ENCODE results near the gene TMEM220. TPM values are rescaled to one million over a fixed set of nuclear protein-coding genes. Genes with fewer than 3 reads are reported as not detected.

The TMEM220 gene
- total RNA-seq, 4 donors from 2014 or later: 4.5 to 12.1 (median 9.4) TPM

DNA sequence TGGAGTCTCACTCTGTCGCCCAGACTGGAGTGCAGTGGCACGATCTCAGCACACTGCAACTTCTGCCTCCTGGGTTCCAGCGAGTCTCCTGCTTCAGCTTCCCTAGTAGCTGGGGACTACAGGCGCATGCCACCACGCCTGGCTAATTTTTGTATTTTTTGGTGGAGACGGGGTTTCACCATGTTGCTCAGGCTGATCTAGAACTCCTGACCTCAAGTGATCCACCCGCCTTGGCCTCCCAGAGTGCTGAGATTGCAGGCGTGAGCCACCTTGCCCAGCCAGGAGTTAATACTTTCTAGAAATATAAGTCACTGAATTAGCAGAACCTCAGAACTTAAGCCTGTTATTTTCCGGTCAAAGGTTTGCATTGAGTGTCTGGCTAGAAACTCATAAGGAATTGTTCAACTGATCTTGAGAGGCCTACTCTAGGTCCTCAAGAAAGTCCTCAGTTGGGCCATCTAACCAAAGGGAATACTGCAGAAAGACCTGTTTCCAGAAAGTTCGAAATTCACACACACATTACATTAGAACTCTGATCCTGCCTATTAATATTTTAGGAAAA lies 1.4 kb downstream of the TMEM220 start:
- H3K27ac ChIP-seq: no peak overlapping the region
- DNase-seq (ENCODE audit: low spot score in 2 of 2): no peak
- H3K4me1 ChIP-seq: peaks cover 13% of the 10 kb centered on the region
- no peaks in the 10 kb centered on the region for H3K27me3 ChIP-seq
- WGBS: 93% methylated on average over 10 of the region's 10 CpGs
- peaks cover 22% of the 10 kb centered on the region for H3K36me3 ChIP-seq
- no peak overlapping the region for H3K4me3 ChIP-seq
- no peaks in the 10 kb centered on the region for H3K9me3 ChIP-seq
- TF ChIP-seq POLR2AphosphoS5 (IDR thresholded peaks at IDR 0.05) (no peak), POLR2A (IDR thresholded peaks at IDR 0.05) (no peak), EP300 (IDR thresholded peaks at IDR 0.05) (no peak)
- TF ChIP-seq, protein P1, sequence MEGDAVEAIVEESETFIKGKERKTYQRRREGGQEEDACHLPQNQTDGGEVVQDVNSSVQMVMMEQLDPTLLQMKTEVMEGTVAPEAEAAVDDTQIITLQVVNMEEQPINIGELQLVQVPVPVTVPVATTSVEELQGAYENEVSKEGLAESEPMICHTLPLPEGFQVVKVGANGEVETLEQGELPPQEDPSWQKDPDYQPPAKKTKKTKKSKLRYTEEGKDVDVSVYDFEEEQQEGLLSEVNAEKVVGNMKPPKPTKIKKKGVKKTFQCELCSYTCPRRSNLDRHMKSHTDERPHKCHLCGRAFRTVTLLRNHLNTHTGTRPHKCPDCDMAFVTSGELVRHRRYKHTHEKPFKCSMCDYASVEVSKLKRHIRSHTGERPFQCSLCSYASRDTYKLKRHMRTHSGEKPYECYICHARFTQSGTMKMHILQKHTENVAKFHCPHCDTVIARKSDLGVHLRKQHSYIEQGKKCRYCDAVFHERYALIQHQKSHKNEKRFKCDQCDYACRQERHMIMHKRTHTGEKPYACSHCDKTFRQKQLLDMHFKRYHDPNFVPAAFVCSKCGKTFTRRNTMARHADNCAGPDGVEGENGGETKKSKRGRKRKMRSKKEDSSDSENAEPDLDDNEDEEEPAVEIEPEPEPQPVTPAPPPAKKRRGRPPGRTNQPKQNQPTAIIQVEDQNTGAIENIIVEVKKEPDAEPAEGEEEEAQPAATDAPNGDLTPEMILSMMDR (IDR thresholded peaks at IDR 0.05): no peak

DNA sequence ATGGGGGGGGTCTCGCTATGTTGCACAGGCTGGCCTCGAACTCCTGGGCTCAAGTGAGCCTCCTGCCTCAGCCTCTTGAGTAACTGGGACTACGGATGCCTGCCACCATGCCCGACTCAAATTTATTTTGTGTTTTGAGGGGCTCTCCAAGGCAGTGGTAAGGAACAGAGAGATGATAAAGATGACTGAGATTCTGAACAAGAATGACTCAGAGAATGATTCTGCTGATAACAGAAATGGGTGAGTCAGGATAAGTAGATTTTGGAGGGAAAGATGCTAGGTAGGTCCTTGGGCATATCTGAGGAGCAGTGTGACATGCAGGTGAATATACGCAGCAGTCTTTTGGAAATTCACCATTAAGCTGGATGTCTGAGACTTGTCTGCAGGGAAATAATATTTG lies 2.6 kb downstream of the TMEM220 start:
- WGBS: 74% methylated on average over 5 of the region's 5 CpGs
- DNase-seq (ENCODE audit: low spot score in 2 of 2): no peak

DNA sequence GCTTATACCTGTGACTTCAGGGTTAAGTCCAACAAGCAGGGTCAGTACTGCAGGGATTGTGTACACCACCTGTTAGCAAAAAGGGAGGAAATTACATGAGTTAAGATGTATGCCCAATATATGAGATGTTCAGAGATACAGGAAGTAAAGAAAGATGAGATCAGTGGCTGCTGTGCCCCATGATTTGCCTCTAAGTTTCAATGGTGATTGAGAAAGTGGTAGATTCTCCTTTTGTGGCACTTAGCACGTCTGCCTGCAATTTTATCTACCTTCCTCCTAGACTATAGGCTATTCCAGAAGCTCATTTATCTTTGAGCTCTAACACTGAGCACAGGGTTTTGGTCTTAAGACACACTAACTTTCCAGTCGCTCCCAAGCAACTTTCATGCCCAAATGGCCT lies 3.6 kb downstream of the TMEM220 start:
- Histone ChIP-seq H3K4me3 (no peak overlapping the region), H3K4me1 (peaks cover 9% of the 10 kb centered on the region), H3K27me3 (no peaks in the 10 kb centered on the region), H3K27ac (no peak overlapping the region), H3K9me3 (no peaks in the 10 kb centered on the region), H3K36me3 (peaks cover 28% of the 10 kb centered on the region)
- TF ChIP-seq POLR2AphosphoS5 (IDR thresholded peaks at IDR 0.05) (no peak), POLR2A (IDR thresholded peaks at IDR 0.05) (no peak), EP300 (IDR thresholded peaks at IDR 0.05) (no peak)
- TF ChIP-seq, protein P1 (IDR thresholded peaks at IDR 0.05): no peak
- DNase-seq (ENCODE audit: low spot score in 2 of 2): no peak
- 69% methylated on average over 2 of the region's 2 CpGs for WGBS

More for the DNA sequence above, 2.6 kb downstream of the TMEM220 start:
- Histone ChIP-seq H3K36me3 (peaks cover 28% of the 10 kb centered on the region), H3K27me3 (no peaks in the 10 kb centered on the region), H3K27ac (no peak overlapping the region), H3K9me3 (no peaks in the 10 kb centered on the region), H3K4me3 (no peak overlapping the region), H3K4me1 (peaks cover 13% of the 10 kb centered on the region)
- TF ChIP-seq POLR2A (IDR thresholded peaks at IDR 0.05) (no peak), EP300 (IDR thresholded peaks at IDR 0.05) (no peak), POLR2AphosphoS5 (IDR thresholded peaks at IDR 0.05) (no peak)
- TF ChIP-seq, protein P1 (IDR thresholded peaks at IDR 0.05): no peak

DNA sequence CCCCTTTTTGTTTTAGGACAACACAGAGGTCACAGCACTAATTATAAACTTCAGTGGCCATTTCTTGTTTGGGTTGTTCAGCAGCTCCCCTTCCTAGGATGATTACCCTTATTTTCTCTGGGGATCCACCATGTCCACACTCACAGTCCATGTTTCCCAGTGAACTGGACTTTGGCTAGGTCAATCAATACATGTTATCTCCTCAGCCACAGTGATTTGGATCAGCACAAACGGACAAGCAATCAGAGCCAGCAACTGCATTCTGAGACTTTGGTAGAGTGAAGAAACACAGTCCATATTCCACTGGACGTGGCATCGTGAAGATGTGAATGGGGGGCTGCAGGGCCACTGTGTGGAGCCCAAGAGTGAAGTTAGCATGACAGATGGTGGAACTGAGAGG lies 4.6 kb downstream of the TMEM220 start:
- no peak overlapping the region for H3K27ac ChIP-seq
- DNase-seq (ENCODE audit: low spot score in 2 of 2): no peak
- no peaks in the 10 kb centered on the region for H3K27me3 ChIP-seq
- peaks cover under 1% of the 10 kb centered on the region for H3K4me1 ChIP-seq
- 87% methylated on average over 3 of the region's 3 CpGs for WGBS
- no peaks in the 10 kb centered on the region for H3K9me3 ChIP-seq
- H3K36me3 ChIP-seq: peaks cover 30% of the 10 kb centered on the region
- no peak overlapping the region for H3K4me3 ChIP-seq
- TF ChIP-seq POLR2AphosphoS5 (IDR thresholded peaks at IDR 0.05) (no peak), POLR2A (IDR thresholded peaks at IDR 0.05) (no peak), EP300 (IDR thresholded peaks at IDR 0.05) (no peak)
- TF ChIP-seq, protein P1 (IDR thresholded peaks at IDR 0.05): no peak

DNA sequence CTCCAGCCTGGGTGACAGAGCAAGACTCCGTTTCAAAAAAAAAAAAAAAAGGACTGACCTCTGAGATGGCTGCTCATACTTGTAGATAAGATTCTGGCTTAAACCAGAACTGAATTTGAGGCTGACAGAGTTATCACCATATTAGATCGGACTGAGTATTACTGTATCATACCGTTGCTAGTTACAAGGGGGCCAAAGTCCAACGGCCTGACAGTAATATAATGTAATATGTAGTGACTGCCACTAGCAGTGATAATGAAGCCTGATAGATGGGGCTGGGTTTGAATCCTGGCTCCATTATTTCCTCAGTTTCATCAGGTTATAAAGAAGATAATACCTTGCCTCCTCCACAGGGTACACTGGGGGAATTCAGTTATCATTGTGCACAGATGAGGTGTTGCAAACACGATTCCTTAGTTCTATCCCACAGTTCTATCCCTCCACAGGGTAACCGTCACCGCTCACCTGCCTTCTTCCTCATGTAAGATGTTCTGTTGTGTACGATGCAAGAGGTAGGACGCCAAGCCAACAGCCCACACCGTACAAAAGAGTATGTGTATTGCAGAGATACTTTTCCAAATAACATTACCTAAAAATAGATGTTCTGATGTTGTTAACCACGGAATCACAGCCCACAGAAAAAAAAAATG lies 5.2 kb downstream of the TMEM220 start:
- H3K9me3 ChIP-seq: no peaks in the 10 kb centered on the region
- H3K4me3 ChIP-seq: no peak overlapping the region
- peaks cover 36% of the 10 kb centered on the region for H3K36me3 ChIP-seq
- H3K27me3 ChIP-seq: no peaks in the 10 kb centered on the region
- WGBS: 86% methylated on average over 11 of the region's 11 CpGs
- no peaks in the 10 kb centered on the region for H3K4me1 ChIP-seq
- no peak for DNase-seq (ENCODE audit: low spot score in 2 of 2)
- TF ChIP-seq, protein P1 (IDR thresholded peaks at IDR 0.05): no peak
- TF ChIP-seq POLR2A (IDR thresholded peaks at IDR 0.05): no peak
- TF ChIP-seq POLR2AphosphoS5 (IDR thresholded peaks at IDR 0.05): no peak
- TF ChIP-seq EP300 (IDR thresholded peaks at IDR 0.05): no peak
- H3K27ac ChIP-seq: no peak overlapping the region
